Neural progenitor cell (in vitro differentiated cells): ENCODE measurements around the gene KLF9. TPM values are rescaled to one million over a fixed set of nuclear protein-coding genes. Genes with fewer than 3 reads are reported as not detected.

Experiments used
- DNase-seq: peaks from one replicate; pipeline ENCODE4 v3.0.0-alpha.2; 2016; ENCODE audit warnings: low spot score
- H2AFZ ChIP-seq: fragments of 200-600 bp; sonication (generic); replicated peaks from 2 replicates; pipeline ENCODE4 v1.6.1; 2016; ENCODE audit warnings: antibody characterized with exemption
- H3F3A ChIP-seq: fragments of 200-600 bp; sonication (generic); 2 replicates; pipeline ENCODE4 v1.6.1; 2016; ENCODE audit warnings: antibody characterized with exemption, low read depth
- H3K27ac ChIP-seq: fragments of 200-600 bp; sonication (generic); 2 replicates; pipeline ENCODE4 v1.5.1; 2016; ENCODE audit warnings: mild to moderate bottlenecking
- H3K27me3 ChIP-seq: fragments of 200-600 bp; sonication (generic); 2 replicates; pipeline ENCODE4 v1.6.1; 2016; ENCODE audit warnings: mild to moderate bottlenecking, moderate library complexity
- H3K36me3 ChIP-seq: fragments of 200-600 bp; sonication (generic); 2 replicates; pipeline ENCODE4 v1.5.1; 2016
- H3K4me1 ChIP-seq: fragments of 200-600 bp; sonication (generic); 2 replicates; pipeline ENCODE4 v1.6.1; 2016; ENCODE audit warnings: mixed run types
- H3K4me2 ChIP-seq: fragments of 200-600 bp; sonication (generic); 2 replicates; pipeline ENCODE4 v1.6.1; 2016
- H3K4me3 ChIP-seq: fragments of 200-600 bp; sonication (generic); 2 replicates; pipeline ENCODE4 v1.5.1; 2016
- H3K79me2 ChIP-seq: fragments of 200-600 bp; sonication (generic); 2 replicates; pipeline ENCODE4 v1.6.1; 2016; ENCODE audit warnings: low read depth
- H3K9ac ChIP-seq: fragments of 200-600 bp; sonication (generic); 2 replicates; pipeline ENCODE4 v1.6.1; 2016
- H3K9me3 ChIP-seq: fragments of 200-600 bp; sonication (generic); 2 replicates; pipeline ENCODE4 v1.5.1; 2016; ENCODE audit warnings: low read depth
- H4K20me1 ChIP-seq: fragments of 200-600 bp; sonication (generic); 2 replicates; pipeline ENCODE4 v1.6.1; 2016; ENCODE audit warnings: low read depth
- H3K27ac Mint-ChIP-seq: 3 replicates; pipeline ENCODE4 v1.8.0; 2021; ENCODE audit warnings: mixed read lengths
- H3K27me3 Mint-ChIP-seq: 2 replicates; pipeline ENCODE4 v1.8.0; 2022; ENCODE audit warnings: low read depth, mild to moderate bottlenecking, inconsistent platforms, moderate library complexity, mixed read lengths; ENCODE audit not compliant: insufficient read depth
- H3K36me3 Mint-ChIP-seq: 3 replicates; pipeline ENCODE4 v1.8.0; 2021; ENCODE audit warnings: mixed read lengths
- H3K4me1 Mint-ChIP-seq: 3 replicates; pipeline ENCODE4 v1.8.0; 2021; ENCODE audit warnings: mixed read lengths
- H3K4me3 Mint-ChIP-seq: 3 replicates; pipeline ENCODE4 v1.8.0; 2021; ENCODE audit warnings: mild to moderate bottlenecking, moderate library complexity, mixed read lengths
- H3K9me3 Mint-ChIP-seq: 3 replicates; pipeline ENCODE4 v1.8.0; 2020; ENCODE audit warnings: mixed read lengths
- EZH2 ChIP-seq: fragments of 200-600 bp; sonication (generic); IDR thresholded peaks from 2 replicates; pipeline ENCODE4 v1.6.1; 2017; ENCODE audit warnings: antibody characterized with exemption, mild to moderate bottlenecking, moderate library complexity
- EZH2phosphoT487 ChIP-seq: fragments of 200-600 bp; sonication (generic); IDR thresholded peaks from 2 replicates; pipeline ENCODE4 v1.6.1; 2017; ENCODE audit warnings: antibody characterized with exemption
- total RNA-seq: library from RNA; depleted of rRNA; stranded (reverse); fragments of >200 nt; gene quantifications from 2 replicates; pipeline ENCODE4 v1.2.3, GENCODE V29; 2015; ENCODE audit warnings: low replicate concordance
- TF ChIP-seq, protein P1 (sequence below): fragments of 200-600 bp; sonication (generic); IDR thresholded peaks from 2 replicates; pipeline ENCODE4 v1.5.1; 2017; ENCODE audit warnings: antibody characterized with exemption, mild to moderate bottlenecking

The KLF9 gene
- total RNA-seq, 1 donor from 2014 or later: 0.41 TPM

DNA sequence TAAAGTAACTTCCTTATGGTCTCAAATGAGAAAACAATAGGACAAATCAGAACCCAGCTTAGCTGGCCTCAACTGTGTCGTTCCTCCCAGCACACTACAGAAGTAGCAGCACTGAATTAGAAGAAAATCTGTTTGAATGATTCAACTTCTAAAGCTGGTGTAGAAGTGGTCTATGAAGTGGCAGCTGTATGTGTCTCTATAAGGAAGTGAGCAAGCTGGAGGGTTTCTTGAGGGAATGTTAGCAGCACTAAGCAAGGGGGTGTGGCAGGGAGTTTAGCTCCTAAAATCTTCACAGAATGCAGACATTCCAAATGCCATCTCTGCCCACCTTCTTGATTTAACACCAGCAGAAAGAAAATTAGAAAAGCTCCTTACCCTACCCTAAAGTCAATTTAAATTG, 4.1 kb downstream of the KLF9 start:
- Histone ChIP-seq H3K4me1 (peaks cover 26% of the 10 kb centered on the region), H3K4me2 (no peak overlapping the region)
- H3K27ac Mint-ChIP-seq: no peak overlapping the region

DNA sequence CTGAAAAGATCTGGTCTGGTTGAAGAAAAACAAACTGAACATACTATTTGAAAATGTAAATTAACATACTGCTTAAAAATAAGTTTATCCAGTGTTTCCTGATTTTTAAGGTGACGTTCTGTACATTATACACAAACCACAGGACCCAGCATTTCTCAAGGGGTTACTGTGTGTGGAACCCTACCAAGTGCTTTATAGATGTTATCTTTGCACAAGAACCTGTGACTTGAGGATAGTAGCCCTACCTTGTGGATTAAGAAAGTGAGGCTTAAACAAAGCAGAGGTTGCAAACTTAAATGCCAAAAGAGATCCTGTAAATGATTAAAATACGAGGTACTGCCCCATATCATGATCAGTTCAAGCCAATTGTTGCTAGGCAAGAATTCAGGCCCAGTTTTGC, 4.7 kb downstream of the KLF9 start:
- H3K27ac ChIP-seq: no peak overlapping the region
- H3K4me3 Mint-ChIP-seq: no peak overlapping the region

More for the DNA sequence above, 4.1 kb downstream of the KLF9 start:
- H4K20me1 ChIP-seq: peaks cover 4% of the 10 kb centered on the region
- Mint-ChIP-seq H3K4me1 (peaks cover 34% of the 10 kb centered on the region), H3K9me3 (peaks cover 4% of the 10 kb centered on the region), H3K4me3 (no peak overlapping the region), H3K36me3 (no peaks in the 10 kb centered on the region), H3K27me3 (peaks cover 30% of the 10 kb centered on the region)
- peaks cover 62% of the 10 kb centered on the region for H3K27me3 ChIP-seq
- H3K4me3 ChIP-seq: no peak overlapping the region
- TF ChIP-seq, protein P1, sequence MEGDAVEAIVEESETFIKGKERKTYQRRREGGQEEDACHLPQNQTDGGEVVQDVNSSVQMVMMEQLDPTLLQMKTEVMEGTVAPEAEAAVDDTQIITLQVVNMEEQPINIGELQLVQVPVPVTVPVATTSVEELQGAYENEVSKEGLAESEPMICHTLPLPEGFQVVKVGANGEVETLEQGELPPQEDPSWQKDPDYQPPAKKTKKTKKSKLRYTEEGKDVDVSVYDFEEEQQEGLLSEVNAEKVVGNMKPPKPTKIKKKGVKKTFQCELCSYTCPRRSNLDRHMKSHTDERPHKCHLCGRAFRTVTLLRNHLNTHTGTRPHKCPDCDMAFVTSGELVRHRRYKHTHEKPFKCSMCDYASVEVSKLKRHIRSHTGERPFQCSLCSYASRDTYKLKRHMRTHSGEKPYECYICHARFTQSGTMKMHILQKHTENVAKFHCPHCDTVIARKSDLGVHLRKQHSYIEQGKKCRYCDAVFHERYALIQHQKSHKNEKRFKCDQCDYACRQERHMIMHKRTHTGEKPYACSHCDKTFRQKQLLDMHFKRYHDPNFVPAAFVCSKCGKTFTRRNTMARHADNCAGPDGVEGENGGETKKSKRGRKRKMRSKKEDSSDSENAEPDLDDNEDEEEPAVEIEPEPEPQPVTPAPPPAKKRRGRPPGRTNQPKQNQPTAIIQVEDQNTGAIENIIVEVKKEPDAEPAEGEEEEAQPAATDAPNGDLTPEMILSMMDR: no peak
- TF ChIP-seq EZH2 (no peak), EZH2phosphoT487 (no peak)
- no peak overlapping the region for H3K27ac ChIP-seq
- DNase-seq: no peak
- H3K79me2 ChIP-seq: no peaks in the 10 kb centered on the region
- peaks cover 19% of the 10 kb centered on the region for H3F3A ChIP-seq
- no peak overlapping the region for H2AFZ ChIP-seq
- H3K36me3 ChIP-seq: no peaks in the 10 kb centered on the region
- no peaks in the 10 kb centered on the region for H3K9me3 ChIP-seq
- H3K9ac ChIP-seq: no peak overlapping the region

DNA sequence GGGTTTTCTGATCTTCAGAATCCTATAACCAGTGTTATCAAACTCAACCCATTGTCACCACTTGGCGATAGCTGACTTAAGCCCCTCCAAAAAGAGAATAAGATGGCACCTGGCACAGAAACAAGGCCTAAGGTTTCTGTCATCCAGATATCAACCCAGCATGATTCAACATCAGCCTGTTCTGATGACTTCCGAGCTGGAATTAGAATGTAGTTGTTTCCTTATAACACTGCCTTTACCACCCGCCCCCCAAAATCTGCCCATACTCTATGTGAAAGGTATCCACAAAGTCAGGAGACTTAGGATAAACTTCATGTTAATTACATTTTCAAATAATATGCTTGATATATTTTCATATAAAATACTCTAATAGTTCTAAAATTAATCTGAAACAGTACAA, 5.2 kb downstream of the KLF9 start:
- Histone ChIP-seq H3K36me3 (no peaks in the 10 kb centered on the region), H3K9me3 (no peaks in the 10 kb centered on the region), H3F3A (peaks cover 17% of the 10 kb centered on the region), H3K4me2 (no peak overlapping the region), H3K4me3 (no peak overlapping the region), H2AFZ (no peak overlapping the region), H3K9ac (no peak overlapping the region), H3K79me2 (no peaks in the 10 kb centered on the region), H3K27me3 (peaks cover 51% of the 10 kb centered on the region), H4K20me1 (peaks cover 4% of the 10 kb centered on the region), H3K4me1 (peaks cover 26% of the 10 kb centered on the region), H3K27ac (no peak overlapping the region)
- TF ChIP-seq EZH2 (no peak), EZH2phosphoT487 (no peak)
- TF ChIP-seq, protein P1: no peak
- peaks cover 4% of the 10 kb centered on the region for H3K9me3 Mint-ChIP-seq
- H3K4me1 Mint-ChIP-seq: peaks cover 30% of the 10 kb centered on the region
- no peak for DNase-seq
- peaks cover 29% of the 10 kb centered on the region for H3K27me3 Mint-ChIP-seq
- no peak overlapping the region for H3K27ac Mint-ChIP-seq
- no peaks in the 10 kb centered on the region for H3K36me3 Mint-ChIP-seq
- H3K4me3 Mint-ChIP-seq: no peak overlapping the region

More for the DNA sequence above, 4.7 kb downstream of the KLF9 start:
- Histone ChIP-seq H3K9ac (no peak overlapping the region), H3K79me2 (no peaks in the 10 kb centered on the region), H3K4me1 (peaks cover 26% of the 10 kb centered on the region), H3K4me3 (no peak overlapping the region), H3K9me3 (no peaks in the 10 kb centered on the region), H3K27me3 (peaks cover 57% of the 10 kb centered on the region), H3K4me2 (no peak overlapping the region), H3F3A (peaks cover 19% of the 10 kb centered on the region), H3K36me3 (no peaks in the 10 kb centered on the region), H2AFZ (no peak overlapping the region), H4K20me1 (peaks cover 4% of the 10 kb centered on the region)
- no peak for TF ChIP-seq EZH2phosphoT487
- TF ChIP-seq, protein P1: no peak
- TF ChIP-seq EZH2: no peak
- DNase-seq: no peak
- Mint-ChIP-seq H3K4me1 (peaks cover 34% of the 10 kb centered on the region), H3K9me3 (peaks cover 4% of the 10 kb centered on the region), H3K27ac (no peak overlapping the region), H3K36me3 (no peaks in the 10 kb centered on the region), H3K27me3 (peaks cover 30% of the 10 kb centered on the region)
